K562 (cell line): ENCODE measurements around the gene LINGO4. TPM values are rescaled to one million over a fixed set of nuclear protein-coding genes. Genes with fewer than 3 reads are reported as not detected.
A peak's percentile ranks its signal among the peaks of the same experiment; 100 is the strongest.

Experiments
- ARNT ChIP-seq, 2 experiments: fragments of 450-650 bp; IDR thresholded peaks; 2 replicates each; pipeline ENCODE4 v1.6.1; 2016; ENCODE audit warnings: mild to moderate bottlenecking in 1 of 2
- CCNT2 ChIP-seq: IDR thresholded peaks from 2 replicates; pipeline ENCODE4 v1.6.1; 2011; ENCODE audit warnings: borderline replicate concordance, low read depth, mild to moderate bottlenecking, moderate library complexity, mixed read lengths, low read length; ENCODE audit not compliant: insufficient read length; ENCODE audit errors: extremely low read depth
- CEBPG ChIP-seq, 3 experiments: fragments of 200-800 bp in 1 of 3; sonication (Bioruptor generic) in 1 of 3; sonication (generic) in 1 of 3; formaldehyde crosslinking in 1 of 3; IDR thresholded peaks in 2 of 3; conservative IDR thresholded peaks in 1 of 3; 2 replicates each; pipeline versions ENCODE4 v1.6.1 to v1.8.0; 2016 to 2022; ENCODE audit warnings: missing compliant biosample characterization in 2 of 3, missing genetic modification characterization in 2 of 3, mild to moderate bottlenecking in 1 of 3, missing genetic modification reagents in 1 of 3
- CHCHD3 ChIP-seq: fragments of 250-450 bp; sonication (Bioruptor Pico); IDR thresholded peaks from 2 replicates; pipeline ENCODE4 v2.1.2; 2022; ENCODE audit warnings: mild to moderate bottlenecking
- DACH1 ChIP-seq: fragments of 450-650 bp; IDR thresholded peaks from 2 replicates; pipeline ENCODE4 v1.6.1; 2018; ENCODE audit not compliant: partially characterized antibody
- DIDO1 ChIP-seq: fragments of 450-650 bp; IDR thresholded peaks from 2 replicates; pipeline ENCODE4 v1.6.1; 2016; ENCODE audit warnings: low read depth, missing biosample characterization, missing genetic modification characterization
- ESRRA ChIP-seq: fragments of 450-650 bp; IDR thresholded peaks from 2 replicates; pipeline ENCODE4 v1.6.1; 2014; ENCODE audit warnings: low read depth, mild to moderate bottlenecking, moderate library complexity, borderline replicate concordance
- FOXK2 ChIP-seq, 2 experiments: fragments of 450-650 bp; IDR thresholded peaks in 1 of 2; conservative IDR thresholded peaks in 1 of 2; 2 replicates each; pipeline ENCODE4 v1.6.1; 2016; ENCODE audit warnings: low read depth in 2 of 2, mild to moderate bottlenecking in 1 of 2
- MAZ ChIP-seq, 2 experiments: fragments of 450-650 bp in 1 of 2; sonication (generic) in 1 of 2; formaldehyde crosslinking; IDR thresholded peaks in 1 of 2; conservative IDR thresholded peaks in 1 of 2; 2 replicates each; pipeline versions ENCODE4 v1.4.0 to v1.5.0; 2020; ENCODE audit warnings: mild to moderate bottlenecking in 1 of 2, missing genetic modification reagents in 1 of 2
- MED1 ChIP-seq: sonication (generic); formaldehyde crosslinking; IDR thresholded peaks from 2 replicates; pipeline ENCODE4 v1.8.1; 2023; ENCODE audit warnings: missing genetic modification reagents, borderline replicate concordance
- NR2F6 ChIP-seq: fragments of 450-650 bp; formaldehyde crosslinking; IDR thresholded peaks from 2 replicates; pipeline ENCODE4 v1.4.0; 2020; ENCODE audit warnings: mild to moderate bottlenecking
- RB1 ChIP-seq: fragments of 450-650 bp; IDR thresholded peaks from 2 replicates; pipeline ENCODE4 v1.6.1; 2017; ENCODE audit warnings: low read depth, mild to moderate bottlenecking
- REST ChIP-seq, 2 experiments: fragments of 450-650 bp; formaldehyde crosslinking in 1 of 2; IDR thresholded peaks; 2 replicates each; pipeline versions ENCODE4 v1.4.0 to v1.6.1; 2014 to 2020; ENCODE audit warnings: mild to moderate bottlenecking in 2 of 2, borderline replicate concordance in 1 of 2, low read depth in 1 of 2
- TARDBP ChIP-seq: fragments of 450-650 bp; IDR thresholded peaks from 2 replicates; pipeline ENCODE4 v1.6.1; 2016
- TCF15 ChIP-seq: fragments of 250-450 bp; sonication (Bioruptor Pico); IDR thresholded peaks from 2 replicates; pipeline ENCODE4 v1.8.0; 2022; ENCODE audit warnings: moderate library complexity, mild to moderate bottlenecking, inconsistent platforms
- ZFP1 ChIP-seq: fragments of 450-650 bp; formaldehyde crosslinking; IDR thresholded peaks from 2 replicates; pipeline ENCODE4 v1.4.0; 2020; ENCODE audit warnings: mild to moderate bottlenecking, mixed read lengths
- ZNF24 ChIP-seq: fragments of 450-650 bp; IDR thresholded peaks from 2 replicates; pipeline ENCODE4 v1.6.1; 2016
- ZNF766 ChIP-seq: fragments of 200-800 bp; sonication (Bioruptor generic); conservative IDR thresholded peaks from 2 replicates; pipeline ENCODE4 v1.6.1; 2016; ENCODE audit warnings: missing genetic modification characterization, missing compliant biosample characterization
- polyA plus RNA-seq, 8 experiments: library from polyadenylated mRNA; depleted of rRNA in 4 of 8; stranded (reverse) in 5 of 8; unstranded in 3 of 8; fragments of >200 nt; fragmentation: Nextera tagmentation in 2 of 8; fragmentation: Illumina TruSeq in 1 of 8; extraction: Ambion mirVana in 2 of 8; extraction: Trizol in 1 of 8; gene quantifications; 2 replicates each; pipeline versions ENCODE4 v1.2.1 to v1.2.3, GENCODE V29; 2011 to 2014; ENCODE audit warnings: inconsistent platforms in 1 of 8, missing spikeins in 1 of 8
- total RNA-seq, 7 experiments: library from RNA; depleted of rRNA in 6 of 7; stranded (reverse); fragments of >200 nt in 6 of 7; fragmentation: Illumina TruSeq in 2 of 7; extraction: Trizol in 2 of 7; gene quantifications; 2 replicates each; pipeline versions ENCODE4 v1.2.1 to v1.2.3, GENCODE V29; 2011 to 2021; ENCODE audit warnings: low replicate concordance in 1 of 7

The LINGO4 gene
- total and polyA plus RNA-seq, 9 of the 15 experiments (the other 6 are each of a cell fraction or from before 2014, with no cell fraction given) = not detected

- no peak for TF ChIP-seq CEBPG (CRISPR knock-in tag; IDR thresholded peaks at IDR 0.05)
- no peak for TF ChIP-seq CEBPG (tag; conservative IDR thresholded peaks at IDR 0.05 in 1 of 2, IDR thresholded peaks at IDR 0.05 in 1 of 2)
- peak; percentile 65 to 73; a peak in 2 of 4 replicates for TF ChIP-seq FOXK2 (conservative IDR thresholded peaks at IDR 0.05 in 1 of 2, IDR thresholded peaks at IDR 0.05 in 1 of 2; ENCODE audit: low read depth in 2 of 2)
- TF ChIP-seq TARDBP = 0 out of 2 replicates have a peak, but pooled peaks have one; percentile 59
- no peak for TF ChIP-seq TCF15 (CRISPR knock-in tag)
- peak; percentile 57 for TF ChIP-seq CCNT2
- no peak for TF ChIP-seq MED1 (CRISPR knock-in tag)
- TF ChIP-seq DIDO1 (tag) = peak; percentile 90
- peak; percentile 53 for TF ChIP-seq DACH1
- peak in 1 of 2 experiments; percentile 57; a peak in 1 of 4 replicates for TF ChIP-seq ARNT (IDR thresholded peaks at IDR 0.05)
- peak; percentile 43 for TF ChIP-seq ESRRA
- peak; percentile 63 for TF ChIP-seq RB1
- peak; percentile 79 to 82 for TF ChIP-seq MAZ (CRISPR knock-in tag; conservative IDR thresholded peaks at IDR 0.05 in 1 of 2, IDR thresholded peaks at IDR 0.05 in 1 of 2)
- 0 out of 2 replicates have a peak, but pooled peaks have one; percentile 6 for TF ChIP-seq REST (IDR thresholded peaks at IDR 0.05; ENCODE audit: borderline replicate concordance)
- TF ChIP-seq REST (CRISPR knock-in tag; IDR thresholded peaks at IDR 0.05; ENCODE audit: low read depth) = no peak
- TF ChIP-seq ZFP1 (CRISPR knock-in tag) = no peak
- peak; percentile 97 for TF ChIP-seq ZNF24
- 0 out of 2 replicates have a peak, but pooled peaks have one; percentile 28 for TF ChIP-seq CHCHD3
- TF ChIP-seq ZNF766 (CRISPR knock-in tag) = peak; percentile 66; the same call in 1 of the 2 replicates
- 0 out of 2 replicates have a peak, but pooled peaks have one; percentile 50 for TF ChIP-seq NR2F6 (CRISPR knock-in tag)
These were observed 42.0 kb downstream of the LINGO4 start, which contains the start of gene MRPL9 (continued) for GRCh38 chr1:151762941-151763921.
